ENCODE measurements around the gene GGTLC2. TPM values are rescaled to one million over a fixed set of nuclear protein-coding genes. Genes with fewer than 3 reads are reported as not detected.
"Not testable (repeated sequence)": the region's sequence is repeated elsewhere in the genome, so short reads cannot be mapped to it uniquely, and the experiment has no call there.

The GGTLC2 gene
- total RNA-seq, 1 donor from 2014 or later = not detected

DNA sequence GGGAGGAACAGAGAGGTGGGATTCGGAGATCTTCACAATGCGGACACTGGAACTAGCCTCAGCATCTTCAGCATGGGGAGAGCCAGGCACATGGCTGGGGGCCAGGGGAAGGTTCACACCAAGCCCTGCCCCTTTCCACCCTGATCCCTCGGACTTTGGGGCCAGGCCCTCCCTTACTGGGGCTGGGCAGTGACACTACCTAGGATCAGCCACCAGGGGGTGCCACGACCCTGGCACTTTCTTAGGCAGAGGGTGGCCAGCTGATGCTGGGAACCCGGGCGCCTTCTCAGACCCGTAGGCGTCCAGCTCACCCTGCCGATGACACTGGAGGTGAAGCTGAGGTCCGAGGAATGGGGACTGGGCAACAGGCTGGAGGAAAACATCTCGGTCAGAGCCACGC is 3.5 kb downstream of the GGTLC2 start:
- not testable (repeated sequence) for H3K4me3 Mint-ChIP-seq (ENCODE audit: unreplicated experiment); H3K27me3 Mint-ChIP-seq (ENCODE audit: unreplicated experiment); H3K9me3 Mint-ChIP-seq (ENCODE audit: unreplicated experiment); H3K4me1 Mint-ChIP-seq (ENCODE audit: unreplicated experiment); H3K36me3 Mint-ChIP-seq (ENCODE audit: unreplicated experiment); H3K27ac Mint-ChIP-seq (ENCODE audit: unreplicated experiment); DNase-seq (ENCODE audit: extremely low spot score, unreplicated experiment)
- TF ChIP-seq, protein P1, sequence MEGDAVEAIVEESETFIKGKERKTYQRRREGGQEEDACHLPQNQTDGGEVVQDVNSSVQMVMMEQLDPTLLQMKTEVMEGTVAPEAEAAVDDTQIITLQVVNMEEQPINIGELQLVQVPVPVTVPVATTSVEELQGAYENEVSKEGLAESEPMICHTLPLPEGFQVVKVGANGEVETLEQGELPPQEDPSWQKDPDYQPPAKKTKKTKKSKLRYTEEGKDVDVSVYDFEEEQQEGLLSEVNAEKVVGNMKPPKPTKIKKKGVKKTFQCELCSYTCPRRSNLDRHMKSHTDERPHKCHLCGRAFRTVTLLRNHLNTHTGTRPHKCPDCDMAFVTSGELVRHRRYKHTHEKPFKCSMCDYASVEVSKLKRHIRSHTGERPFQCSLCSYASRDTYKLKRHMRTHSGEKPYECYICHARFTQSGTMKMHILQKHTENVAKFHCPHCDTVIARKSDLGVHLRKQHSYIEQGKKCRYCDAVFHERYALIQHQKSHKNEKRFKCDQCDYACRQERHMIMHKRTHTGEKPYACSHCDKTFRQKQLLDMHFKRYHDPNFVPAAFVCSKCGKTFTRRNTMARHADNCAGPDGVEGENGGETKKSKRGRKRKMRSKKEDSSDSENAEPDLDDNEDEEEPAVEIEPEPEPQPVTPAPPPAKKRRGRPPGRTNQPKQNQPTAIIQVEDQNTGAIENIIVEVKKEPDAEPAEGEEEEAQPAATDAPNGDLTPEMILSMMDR (IDR thresholded peaks at IDR 0.05) = peak; percentile 35

DNA sequence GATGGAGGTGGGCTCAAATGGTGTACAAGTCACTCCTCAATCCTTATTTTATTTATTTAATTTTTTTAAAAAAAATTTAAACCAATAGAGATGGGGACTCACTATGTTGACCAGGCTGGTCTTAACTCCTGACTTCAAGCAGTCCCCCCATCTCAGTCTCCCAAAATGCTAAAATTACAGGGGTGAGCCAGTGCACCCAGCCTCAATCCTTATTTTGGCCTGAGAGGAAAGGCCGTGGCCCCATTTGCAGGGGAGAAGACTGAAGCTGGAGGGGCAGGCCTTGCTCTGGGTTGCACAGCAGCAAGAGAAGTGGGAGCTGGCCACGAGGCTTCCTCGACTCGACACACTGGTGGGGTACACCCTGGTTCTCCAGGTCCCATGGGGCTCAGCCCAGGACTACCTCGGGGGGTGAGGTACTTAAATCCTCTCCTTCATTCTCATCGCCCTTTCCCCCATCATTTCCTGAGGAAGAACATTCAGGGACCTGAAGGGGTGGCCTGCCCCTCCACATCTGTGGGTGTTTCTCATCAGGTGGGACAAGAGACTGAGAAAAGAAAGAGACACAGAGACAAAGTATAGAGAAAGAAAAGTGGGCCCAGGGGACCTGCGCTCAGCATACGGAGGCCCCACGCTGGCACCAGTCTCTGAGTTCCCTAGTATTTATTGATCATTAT is 4.6 kb downstream of the GGTLC2 start:
- not testable (repeated sequence) for H3K36me3 Mint-ChIP-seq (ENCODE audit: unreplicated experiment); H3K27me3 Mint-ChIP-seq (ENCODE audit: unreplicated experiment); H3K27ac Mint-ChIP-seq (ENCODE audit: unreplicated experiment); H3K4me1 Mint-ChIP-seq (ENCODE audit: unreplicated experiment); H3K9me3 Mint-ChIP-seq (ENCODE audit: unreplicated experiment); H3K4me3 Mint-ChIP-seq (ENCODE audit: unreplicated experiment)
- peak; percentile 49 for DNase-seq (ENCODE audit: extremely low spot score, unreplicated experiment)

- not testable (repeated sequence) for H3K4me1 Mint-ChIP-seq (ENCODE audit: unreplicated experiment); H3K9me3 Mint-ChIP-seq (ENCODE audit: unreplicated experiment); H3K27me3 Mint-ChIP-seq (ENCODE audit: unreplicated experiment); H3K27ac Mint-ChIP-seq (ENCODE audit: unreplicated experiment); H3K4me3 Mint-ChIP-seq (ENCODE audit: unreplicated experiment); H3K36me3 Mint-ChIP-seq (ENCODE audit: unreplicated experiment); DNase-seq (ENCODE audit: extremely low spot score, unreplicated experiment)
Observed at GRCh38 chr22:22649761-22650160, 5.3 kb downstream of the GGTLC2 start.

- not testable (repeated sequence) for H3K36me3 Mint-ChIP-seq (ENCODE audit: unreplicated experiment); H3K9me3 Mint-ChIP-seq (ENCODE audit: unreplicated experiment); H3K27me3 Mint-ChIP-seq (ENCODE audit: unreplicated experiment); H3K4me1 Mint-ChIP-seq (ENCODE audit: unreplicated experiment); H3K27ac Mint-ChIP-seq (ENCODE audit: unreplicated experiment); DNase-seq (ENCODE audit: extremely low spot score, unreplicated experiment); H3K4me3 Mint-ChIP-seq (ENCODE audit: unreplicated experiment)
Observed at GRCh38 chr22:22650398-22650797, 6.0 kb downstream of the GGTLC2 start.

DNA sequence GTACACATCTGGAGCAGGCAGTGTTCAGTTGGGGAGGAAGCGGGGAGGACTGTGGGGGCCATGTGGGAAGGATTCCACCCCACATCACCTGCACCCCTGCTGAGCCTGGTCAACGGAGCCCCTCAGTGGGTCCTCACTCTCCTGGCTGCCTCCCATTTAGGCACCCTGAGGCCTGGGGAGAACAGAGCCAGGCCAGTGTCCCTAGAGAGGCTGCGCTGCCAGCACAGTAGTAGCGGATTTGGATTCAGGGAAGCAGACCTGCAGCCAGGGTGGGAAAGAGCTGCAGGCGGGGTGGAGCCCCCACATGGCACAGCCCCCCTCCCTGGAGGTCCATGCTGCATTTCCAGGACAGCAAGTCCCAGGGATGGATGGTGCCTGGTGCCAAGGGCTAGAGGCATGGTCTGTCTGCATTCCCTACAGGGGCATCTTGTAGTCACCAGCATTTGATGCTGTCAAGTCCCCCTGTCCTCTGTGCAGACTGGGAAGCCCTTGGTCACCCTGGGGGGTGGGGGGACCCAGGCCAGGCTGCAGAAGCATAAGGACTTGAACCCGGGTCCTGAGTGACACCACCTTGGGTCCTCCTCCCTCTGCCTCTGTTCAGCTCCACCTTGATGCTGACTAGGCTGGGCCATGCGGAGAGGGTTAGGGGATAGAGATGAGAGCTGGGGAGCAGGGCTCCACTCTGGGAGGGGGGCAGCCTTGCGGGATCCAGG is 6.5 kb downstream of the GGTLC2 start:
- H3K27ac Mint-ChIP-seq (ENCODE audit: unreplicated experiment); H3K36me3 Mint-ChIP-seq (ENCODE audit: unreplicated experiment); H3K4me3 Mint-ChIP-seq (ENCODE audit: unreplicated experiment); H3K4me1 Mint-ChIP-seq (ENCODE audit: unreplicated experiment); DNase-seq (ENCODE audit: extremely low spot score, unreplicated experiment); H3K9me3 Mint-ChIP-seq (ENCODE audit: unreplicated experiment); H3K27me3 Mint-ChIP-seq (ENCODE audit: unreplicated experiment): not testable (repeated sequence)

DNA sequence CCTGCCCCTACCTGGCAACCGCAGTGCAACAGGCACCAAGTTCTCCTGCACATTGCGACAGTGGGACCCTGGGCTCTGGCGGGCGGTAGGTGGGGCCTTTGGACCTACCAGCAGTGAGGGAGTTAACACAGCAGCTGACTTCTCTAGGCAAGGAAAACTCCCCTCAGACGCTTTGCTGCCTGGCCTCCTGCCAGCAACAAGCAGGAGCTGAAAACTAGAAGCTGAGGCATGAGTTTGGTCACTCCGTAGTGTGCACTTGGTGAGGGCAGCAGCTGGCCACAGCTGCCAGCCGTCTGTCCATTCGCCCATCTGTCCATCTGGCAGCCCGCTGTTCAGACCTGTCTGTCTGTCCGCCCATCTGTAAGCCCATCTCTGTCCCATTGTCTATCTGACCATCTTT is 7.2 kb downstream of the GGTLC2 start:
- DNase-seq (ENCODE audit: extremely low spot score, unreplicated experiment); H3K36me3 Mint-ChIP-seq (ENCODE audit: unreplicated experiment); H3K4me1 Mint-ChIP-seq (ENCODE audit: unreplicated experiment): not testable (repeated sequence)

DNA sequence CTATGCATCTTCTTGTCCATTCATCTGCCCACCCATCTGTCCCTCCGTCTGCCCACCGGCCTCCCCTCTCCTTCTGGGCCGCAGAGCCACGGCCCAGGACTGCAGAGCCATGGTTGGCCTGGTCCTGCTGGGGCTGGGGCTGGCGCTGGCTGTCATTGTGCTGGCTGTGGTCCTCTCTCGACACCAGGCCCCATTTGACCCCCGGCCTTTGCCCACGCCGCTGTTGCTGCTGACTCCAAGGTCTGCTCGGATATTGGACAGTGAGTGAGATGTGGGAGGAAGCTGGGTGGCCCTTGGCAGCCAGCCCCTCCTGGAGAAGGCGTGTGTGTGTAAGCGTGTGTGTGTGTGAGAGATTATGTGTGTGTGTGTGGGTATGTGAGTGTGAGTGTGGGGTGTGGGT is 7.7 kb downstream of the GGTLC2 start:
- not testable (repeated sequence) for DNase-seq (ENCODE audit: extremely low spot score, unreplicated experiment)

More for the DNA sequence above, 7.2 kb downstream of the GGTLC2 start:
- H3K9me3 Mint-ChIP-seq (ENCODE audit: unreplicated experiment); H3K27me3 Mint-ChIP-seq (ENCODE audit: unreplicated experiment); H3K27ac Mint-ChIP-seq (ENCODE audit: unreplicated experiment); H3K4me3 Mint-ChIP-seq (ENCODE audit: unreplicated experiment): not testable (repeated sequence)

GRCh38 chr22:22652573-22652972 is 8.2 kb downstream of the GGTLC2 start:
- not testable (repeated sequence) for H3K4me1 Mint-ChIP-seq (ENCODE audit: unreplicated experiment); DNase-seq (ENCODE audit: extremely low spot score, unreplicated experiment); H3K27me3 Mint-ChIP-seq (ENCODE audit: unreplicated experiment); H3K4me3 Mint-ChIP-seq (ENCODE audit: unreplicated experiment); H3K9me3 Mint-ChIP-seq (ENCODE audit: unreplicated experiment); H3K36me3 Mint-ChIP-seq (ENCODE audit: unreplicated experiment); H3K27ac Mint-ChIP-seq (ENCODE audit: unreplicated experiment)

More for the DNA sequence above, 7.7 kb downstream of the GGTLC2 start:
- H3K9me3 Mint-ChIP-seq (ENCODE audit: unreplicated experiment); H3K27ac Mint-ChIP-seq (ENCODE audit: unreplicated experiment); H3K27me3 Mint-ChIP-seq (ENCODE audit: unreplicated experiment); H3K4me1 Mint-ChIP-seq (ENCODE audit: unreplicated experiment); H3K36me3 Mint-ChIP-seq (ENCODE audit: unreplicated experiment); H3K4me3 Mint-ChIP-seq (ENCODE audit: unreplicated experiment): not testable (repeated sequence)

GRCh38 chr22:22653677-22654381 is 9.4 kb downstream of the GGTLC2 start:
- H3K4me1 Mint-ChIP-seq (ENCODE audit: unreplicated experiment); H3K4me3 Mint-ChIP-seq (ENCODE audit: unreplicated experiment); DNase-seq (ENCODE audit: extremely low spot score, unreplicated experiment); H3K27ac Mint-ChIP-seq (ENCODE audit: unreplicated experiment); H3K27me3 Mint-ChIP-seq (ENCODE audit: unreplicated experiment); H3K9me3 Mint-ChIP-seq (ENCODE audit: unreplicated experiment); H3K36me3 Mint-ChIP-seq (ENCODE audit: unreplicated experiment): not testable (repeated sequence)

Data from osteocyte (in vitro differentiated cells).